Endothelial cell of umbilical vein (primary cell): Measurements from ENCODE around the gene CELA3A.

Experiments used
- CTCF ChIP-seq, 2 donors: IDR thresholded peaks; 1 replicate in 1 of 2; 2 replicates in 1 of 2; pipeline ENCODE4 v1.5.1; 2011; ENCODE audit warnings: low read length in 2 of 2, mild to moderate bottlenecking in 2 of 2, moderate library complexity in 2 of 2, control low read depth in 1 of 2, inconsistent platforms in 1 of 2, low read depth in 1 of 2; ENCODE audit not compliant: insufficient read depth in 1 of 2; ENCODE audit errors: extremely low read depth in 1 of 2
- POLR2A ChIP-seq: IDR thresholded peaks from 2 replicates; pipeline ENCODE4 v1.6.1; 2012; ENCODE audit warnings: low read depth, mild to moderate bottlenecking, control low read depth, low read length
- POLR2AphosphoS5 ChIP-seq: IDR thresholded peaks from 2 replicates; pipeline ENCODE4 v1.6.1; 2012; ENCODE audit warnings: low read depth, mild to moderate bottlenecking, control low read depth, low read length, moderate library complexity; ENCODE audit not compliant: insufficient read depth

- no peak for TF ChIP-seq POLR2A
- no peak for TF ChIP-seq CTCF (IDR thresholded peaks at IDR 0.05; ENCODE audit: extremely low read depth in 1 of 2, insufficient read depth in 1 of 2, low read depth in 1 of 2, low read length in 2 of 2)
- TF ChIP-seq POLR2AphosphoS5 = no peak
Measured at GRCh38 chr1:21955501-21956281, 45.8 kb upstream of the CELA3A start.
